ENCODE data around the gene CES5A.

CES5A gene

DNA sequence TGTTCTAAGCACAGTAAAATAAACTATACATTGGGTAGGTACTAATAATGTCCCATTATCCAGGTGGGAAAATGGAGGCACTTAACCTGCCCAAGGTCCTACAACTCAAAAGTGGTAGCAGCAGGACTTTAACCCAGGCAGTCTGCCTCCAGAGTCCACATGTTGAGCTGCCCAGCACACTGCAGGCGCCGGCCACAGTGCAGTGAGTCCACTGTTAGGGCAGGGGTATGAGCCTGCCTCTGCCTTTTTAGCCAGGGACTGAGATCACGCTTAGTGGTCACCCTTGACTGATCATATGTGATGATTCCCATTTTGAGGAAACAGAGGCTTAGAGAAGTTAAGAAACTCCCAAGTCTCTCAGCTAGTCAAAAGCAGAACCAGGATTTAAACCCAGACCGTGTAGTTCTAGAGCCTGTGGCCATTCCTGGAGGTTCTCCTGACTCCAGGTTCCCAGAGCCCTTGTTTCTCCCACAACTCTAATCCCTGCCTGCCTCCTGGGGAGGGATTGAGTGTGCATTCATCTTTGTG lies 50.6 kb downstream of the CES5A start:
- no peak overlapping the region for H3K4me3 ChIP-seq (ENCODE audit: low read depth in 1 of 2, low read length in 2 of 2)
- no peak overlapping the region for H2AFZ ChIP-seq (ENCODE audit: low read depth, low read length)
- no peaks in the 10 kb centered on the region for H3K4me1 ChIP-seq (ENCODE audit: insufficient read depth, low read length)
- H3K36me3 ChIP-seq (ENCODE audit: insufficient read depth, low read length) = no peaks in the 10 kb centered on the region
- DNase-seq (no peak), ATAC-seq (ENCODE audit: insufficient read depth, low read depth) (no peak)
- H3K9ac ChIP-seq (ENCODE audit: low read depth, low read length) = no peak overlapping the region
- H3K9me3 ChIP-seq (ENCODE audit: insufficient read depth, low read length, severe bottlenecking) = no peaks in the 10 kb centered on the region
- no peaks in the 10 kb centered on the region for H4K20me1 ChIP-seq (ENCODE audit: insufficient read depth, low read length)
- H3K79me2 ChIP-seq (ENCODE audit: insufficient read depth, low read length) = no peaks in the 10 kb centered on the region
- H3K27ac ChIP-seq (ENCODE audit: low read length) = no peak overlapping the region
- TF ChIP-seq, protein P1, sequence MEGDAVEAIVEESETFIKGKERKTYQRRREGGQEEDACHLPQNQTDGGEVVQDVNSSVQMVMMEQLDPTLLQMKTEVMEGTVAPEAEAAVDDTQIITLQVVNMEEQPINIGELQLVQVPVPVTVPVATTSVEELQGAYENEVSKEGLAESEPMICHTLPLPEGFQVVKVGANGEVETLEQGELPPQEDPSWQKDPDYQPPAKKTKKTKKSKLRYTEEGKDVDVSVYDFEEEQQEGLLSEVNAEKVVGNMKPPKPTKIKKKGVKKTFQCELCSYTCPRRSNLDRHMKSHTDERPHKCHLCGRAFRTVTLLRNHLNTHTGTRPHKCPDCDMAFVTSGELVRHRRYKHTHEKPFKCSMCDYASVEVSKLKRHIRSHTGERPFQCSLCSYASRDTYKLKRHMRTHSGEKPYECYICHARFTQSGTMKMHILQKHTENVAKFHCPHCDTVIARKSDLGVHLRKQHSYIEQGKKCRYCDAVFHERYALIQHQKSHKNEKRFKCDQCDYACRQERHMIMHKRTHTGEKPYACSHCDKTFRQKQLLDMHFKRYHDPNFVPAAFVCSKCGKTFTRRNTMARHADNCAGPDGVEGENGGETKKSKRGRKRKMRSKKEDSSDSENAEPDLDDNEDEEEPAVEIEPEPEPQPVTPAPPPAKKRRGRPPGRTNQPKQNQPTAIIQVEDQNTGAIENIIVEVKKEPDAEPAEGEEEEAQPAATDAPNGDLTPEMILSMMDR (IDR thresholded peaks at IDR 0.05; ENCODE audit: borderline replicate concordance, extremely low read depth, low read length, poor library complexity, severe bottlenecking) = no peak
- TF ChIP-seq EZH2 (IDR thresholded peaks at IDR 0.05; ENCODE audit: borderline replicate concordance, low read depth, low read length, severe bottlenecking) = no peak
- no peaks in the 10 kb centered on the region for H3K27me3 ChIP-seq (ENCODE audit: insufficient read depth, low read length, poor library complexity)
- H3K4me2 ChIP-seq (ENCODE audit: insufficient read depth, low read length) = no peak overlapping the region

DNA sequence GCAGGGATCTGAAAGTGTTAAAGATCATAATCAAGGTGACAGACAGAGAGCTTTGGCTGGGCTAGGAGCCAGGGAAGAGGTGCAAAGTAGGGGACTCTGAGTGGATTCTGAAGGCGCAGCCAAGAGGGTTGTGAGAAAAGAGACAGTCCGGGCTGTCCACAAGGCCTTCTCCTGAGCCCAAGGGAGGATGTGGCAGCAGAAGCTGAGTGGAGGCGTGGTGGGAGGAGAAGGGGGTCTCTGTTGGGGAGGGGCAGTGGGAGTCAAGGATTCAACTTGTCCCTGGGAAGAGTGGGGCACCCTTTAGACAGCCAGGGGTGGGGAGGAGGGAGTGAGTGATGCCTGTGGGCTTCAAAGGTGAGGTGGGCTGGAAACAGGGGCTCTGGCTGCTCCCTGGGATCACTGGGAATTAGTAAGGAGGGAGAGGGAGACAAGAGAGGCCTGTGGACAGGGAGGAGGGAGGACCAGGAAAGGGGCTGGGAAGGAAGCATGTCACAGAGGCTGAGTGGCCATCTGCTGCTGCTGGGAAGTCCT lies 52.8 kb downstream of the CES5A start:
- Histone ChIP-seq H3K4me2 (ENCODE audit: insufficient read depth, low read length) (no peak overlapping the region), H3K4me3 (ENCODE audit: low read depth in 1 of 2, low read length in 2 of 2) (no peak overlapping the region), H3K27me3 (ENCODE audit: insufficient read depth, low read length, poor library complexity) (no peaks in the 10 kb centered on the region), H3K9ac (ENCODE audit: low read depth, low read length) (no peak overlapping the region), H3K79me2 (ENCODE audit: insufficient read depth, low read length) (no peaks in the 10 kb centered on the region), H4K20me1 (ENCODE audit: insufficient read depth, low read length) (no peaks in the 10 kb centered on the region), H3K27ac (ENCODE audit: low read length) (no peak overlapping the region), H3K36me3 (ENCODE audit: insufficient read depth, low read length) (no peaks in the 10 kb centered on the region), H3K9me3 (ENCODE audit: insufficient read depth, low read length, severe bottlenecking) (no peaks in the 10 kb centered on the region), H3K4me1 (ENCODE audit: insufficient read depth, low read length) (no peaks in the 10 kb centered on the region), H2AFZ (ENCODE audit: low read depth, low read length) (no peak overlapping the region)
- TF ChIP-seq, protein P1 (IDR thresholded peaks at IDR 0.05; ENCODE audit: borderline replicate concordance, extremely low read depth, low read length, poor library complexity, severe bottlenecking) = no peak
- TF ChIP-seq EZH2 (IDR thresholded peaks at IDR 0.05; ENCODE audit: borderline replicate concordance, low read depth, low read length, severe bottlenecking) = no peak
- ATAC-seq (ENCODE audit: insufficient read depth, low read depth) = no peak
- DNase-seq = no peak

DNA sequence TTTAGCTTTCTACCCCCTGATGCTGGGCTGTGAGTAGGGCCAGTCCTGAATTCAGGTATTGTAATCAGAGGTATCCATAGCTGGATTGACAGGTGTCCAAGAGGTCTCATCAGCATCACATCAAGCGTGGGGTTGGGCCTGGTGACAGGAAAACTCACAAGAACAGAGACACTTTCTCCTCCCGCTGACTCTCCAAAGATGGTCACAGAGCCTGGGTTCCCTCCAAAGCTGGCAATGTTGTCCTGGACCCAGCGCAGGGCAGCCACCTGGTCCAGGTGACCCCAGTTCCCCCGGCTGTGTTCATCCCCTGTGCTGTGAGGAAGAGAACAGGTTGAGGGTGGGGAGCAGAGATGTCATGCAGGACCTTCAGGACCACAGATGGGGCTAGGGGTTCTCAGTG lies 54.0 kb downstream of the CES5A start:
- no peak for TF ChIP-seq EZH2 (IDR thresholded peaks at IDR 0.05; ENCODE audit: borderline replicate concordance, low read depth, low read length, severe bottlenecking)
- TF ChIP-seq, protein P1 (IDR thresholded peaks at IDR 0.05; ENCODE audit: borderline replicate concordance, extremely low read depth, low read length, poor library complexity, severe bottlenecking) = no peak
- Histone ChIP-seq H4K20me1 (ENCODE audit: insufficient read depth, low read length) (no peaks in the 10 kb centered on the region), H3K79me2 (ENCODE audit: insufficient read depth, low read length) (no peaks in the 10 kb centered on the region)

More for the DNA sequence above, 54.0 kb downstream of the CES5A start:
- no peak for ATAC-seq (ENCODE audit: insufficient read depth, low read depth)
- DNase-seq = no peak
- Histone ChIP-seq H3K27ac (ENCODE audit: low read length) (no peak overlapping the region), H3K9ac (ENCODE audit: low read depth, low read length) (no peak overlapping the region), H2AFZ (ENCODE audit: low read depth, low read length) (no peak overlapping the region), H3K4me3 (ENCODE audit: low read depth in 1 of 2, low read length in 2 of 2) (no peak overlapping the region), H3K36me3 (ENCODE audit: insufficient read depth, low read length) (no peaks in the 10 kb centered on the region), H3K4me1 (ENCODE audit: insufficient read depth, low read length) (no peaks in the 10 kb centered on the region), H3K4me2 (ENCODE audit: insufficient read depth, low read length) (no peak overlapping the region), H3K9me3 (ENCODE audit: insufficient read depth, low read length, severe bottlenecking) (no peaks in the 10 kb centered on the region), H3K27me3 (ENCODE audit: insufficient read depth, low read length, poor library complexity) (no peaks in the 10 kb centered on the region)

Measured in DND-41 (cell line).